K562 (cell line): Measurements from ENCODE around the gene RGS14. TPM values are rescaled to one million over a fixed set of nuclear protein-coding genes. Genes with fewer than 3 reads are reported as not detected.

Experiments used
- CHD1 ChIP-seq: fragments of 200-600 bp; sonication (generic); IDR thresholded peaks from one replicate; pipeline ENCODE4 v1.6.1; 2012; ENCODE audit warnings: mild to moderate bottlenecking, moderate library complexity, low read length, inconsistent platforms
- KHSRP ChIP-seq: fragments of 450-650 bp; IDR thresholded peaks from 2 replicates; pipeline ENCODE4 v1.6.1; 2017
- KLF16 ChIP-seq: IDR thresholded peaks from 2 replicates; pipeline ENCODE4 v1.6.1; 2016; ENCODE audit warnings: antibody characterized with exemption
- MIER1 ChIP-seq: fragments of 450-650 bp; IDR thresholded peaks from 2 replicates; pipeline ENCODE4 v1.6.1; 2016; ENCODE audit warnings: antibody characterized with exemption, mild to moderate bottlenecking, low read depth
- MYNN ChIP-seq, 2 experiments: sonication (generic); formaldehyde crosslinking in 1 of 2; IDR thresholded peaks; 2 replicates each; pipeline versions ENCODE4 v1.5.0 to v1.6.1; 2016 to 2020; ENCODE audit warnings: antibody characterized with exemption in 1 of 2, missing genetic modification reagents in 1 of 2
- PML ChIP-seq: IDR thresholded peaks from 2 replicates; pipeline ENCODE4 v1.6.1; 2012; ENCODE audit warnings: low read length, inconsistent platforms
- PTRF ChIP-seq: fragments of 450-650 bp; IDR thresholded peaks from 2 replicates; pipeline ENCODE4 v1.6.1; 2016; ENCODE audit warnings: mild to moderate bottlenecking, missing genetic modification characterization, missing compliant biosample characterization
- RBM17 ChIP-seq: fragments of 200-400 bp; formaldehyde crosslinking; IDR thresholded peaks from 2 replicates; pipeline ENCODE4 v1.6.1; 2017; ENCODE audit warnings: low read depth, mild to moderate bottlenecking, low read length, borderline replicate concordance
- RBM39 ChIP-seq: fragments of 200-400 bp; formaldehyde crosslinking; optimal IDR thresholded peaks from 2 replicates; pipeline ENCODE3; 2018; ENCODE audit warnings: low read depth, low read length
- RCOR1 ChIP-seq, 2 experiments: IDR thresholded peaks; 2 replicates each; pipeline ENCODE4 v1.6.1; 2012; ENCODE audit warnings: low read depth in 2 of 2, low read length in 2 of 2, borderline replicate concordance in 1 of 2, improper control_type of control experiment in 1 of 2
- SIRT6 ChIP-seq: IDR thresholded peaks from one replicate; pipeline ENCODE4 v1.6.1; 2012; ENCODE audit warnings: low read depth, mild to moderate bottlenecking, control low read depth, inconsistent platforms, low read length, moderate library complexity
- TARDBP ChIP-seq: fragments of 450-650 bp; IDR thresholded peaks from 2 replicates; pipeline ENCODE4 v1.6.1; 2016
- TCF7L2 ChIP-seq: fragments of 150-350 bp; IDR thresholded peaks from 2 replicates; pipeline ENCODE4 v1.6.1; 2016; ENCODE audit warnings: low read depth, mild to moderate bottlenecking, low read length, moderate library complexity
- YY1 ChIP-seq, 3 experiments: IDR thresholded peaks; 2 replicates each; pipeline ENCODE4 v1.6.1; 2011; ENCODE audit warnings: low read length in 2 of 3, mild to moderate bottlenecking in 2 of 3, moderate library complexity in 2 of 3, borderline replicate concordance in 1 of 3, control low read depth in 1 of 3, low read depth in 1 of 3; ENCODE audit not compliant: insufficient read depth in 3 of 3, insufficient replicate concordance in 2 of 3, control insufficient read depth in 1 of 3, insufficient read length in 1 of 3; ENCODE audit errors: extremely low read depth in 1 of 3
- ZC3H4 ChIP-seq: sonication (generic); formaldehyde crosslinking; IDR thresholded peaks from 2 replicates; pipeline ENCODE4 v1.9.0; 2021; ENCODE audit warnings: missing genetic modification reagents, borderline replicate concordance
- ZNF134 ChIP-seq: fragments of 250-450 bp; sonication (Bioruptor Pico); conservative IDR thresholded peaks from 2 replicates; pipeline ENCODE4 v1.4.0; 2020
- ZNF175 ChIP-seq: fragments of 200-800 bp; sonication (Bioruptor generic); IDR thresholded peaks from 2 replicates; pipeline ENCODE4 v1.6.1; 2016; ENCODE audit warnings: low read depth, mild to moderate bottlenecking, missing genetic modification characterization, missing compliant biosample characterization
- ZNF217 ChIP-seq: sonication (generic); formaldehyde crosslinking; IDR thresholded peaks from 2 replicates; pipeline ENCODE4 v1.8.0; 2022; ENCODE audit warnings: mild to moderate bottlenecking, missing genetic modification reagents
- ZNF23 ChIP-seq: fragments of 250-450 bp; sonication (Bioruptor Pico); IDR thresholded peaks from 2 replicates; pipeline ENCODE4 v1.4.0; 2020; ENCODE audit warnings: mild to moderate bottlenecking
- ZNF263 ChIP-seq: sonication (generic); formaldehyde crosslinking; IDR thresholded peaks from 2 replicates; pipeline ENCODE4 v1.8.0; 2022; ENCODE audit warnings: mild to moderate bottlenecking, missing genetic modification reagents, borderline replicate concordance
- ZNF583 ChIP-seq: fragments of 250-450 bp; sonication (Bioruptor Pico); IDR thresholded peaks from 2 replicates; pipeline ENCODE4 v1.4.0; 2020
- ZNF79 ChIP-seq: fragments of 250-450 bp; sonication (Bioruptor Pico); IDR thresholded peaks from 2 replicates; pipeline ENCODE4 v1.4.0; 2020; ENCODE audit warnings: low read depth, mild to moderate bottlenecking, moderate library complexity
- polyA plus RNA-seq, 8 experiments: library from polyadenylated mRNA; depleted of rRNA in 4 of 8; stranded (reverse) in 5 of 8; unstranded in 3 of 8; fragments of >200 nt; fragmentation: Nextera tagmentation in 2 of 8; fragmentation: Illumina TruSeq in 1 of 8; extraction: Ambion mirVana in 2 of 8; extraction: Trizol in 1 of 8; gene quantifications; 2 replicates each; pipeline versions ENCODE4 v1.2.1 to v1.2.3, GENCODE V29; 2011 to 2014; ENCODE audit warnings: inconsistent platforms in 1 of 8, missing spikeins in 1 of 8
- total RNA-seq, 7 experiments: library from RNA; depleted of rRNA in 6 of 7; stranded (reverse); fragments of >200 nt in 6 of 7; fragmentation: Illumina TruSeq in 2 of 7; extraction: Trizol in 2 of 7; gene quantifications; 2 replicates each; pipeline versions ENCODE4 v1.2.1 to v1.2.3, GENCODE V29; 2011 to 2021; ENCODE audit warnings: low replicate concordance in 1 of 7
- TF ChIP-seq, protein P1 (sequence below): IDR thresholded peaks from 2 replicates; pipeline ENCODE4 v1.6.1; 2011; ENCODE audit not compliant: insufficient read length; ENCODE audit errors: extremely low read depth
- TF ChIP-seq, protein P2 (sequence below), 2 experiments: fragments of 450-650 bp; IDR thresholded peaks; 2 replicates each; pipeline ENCODE4 v1.6.1; 2016
- TF ChIP-seq, protein P3 (sequence below): sonication (generic); formaldehyde crosslinking; IDR thresholded peaks from 2 replicates; pipeline ENCODE4 v1.8.0; 2022; ENCODE audit warnings: missing genetic modification reagents, mild to moderate bottlenecking, borderline replicate concordance

The RGS14 gene
- total and polyA plus RNA-seq, 9 of the 15 experiments (the other 6 are each of a cell fraction or from before 2014, with no cell fraction given) = 0.28 to 75.9 (median 34.5) TPM

DNA sequence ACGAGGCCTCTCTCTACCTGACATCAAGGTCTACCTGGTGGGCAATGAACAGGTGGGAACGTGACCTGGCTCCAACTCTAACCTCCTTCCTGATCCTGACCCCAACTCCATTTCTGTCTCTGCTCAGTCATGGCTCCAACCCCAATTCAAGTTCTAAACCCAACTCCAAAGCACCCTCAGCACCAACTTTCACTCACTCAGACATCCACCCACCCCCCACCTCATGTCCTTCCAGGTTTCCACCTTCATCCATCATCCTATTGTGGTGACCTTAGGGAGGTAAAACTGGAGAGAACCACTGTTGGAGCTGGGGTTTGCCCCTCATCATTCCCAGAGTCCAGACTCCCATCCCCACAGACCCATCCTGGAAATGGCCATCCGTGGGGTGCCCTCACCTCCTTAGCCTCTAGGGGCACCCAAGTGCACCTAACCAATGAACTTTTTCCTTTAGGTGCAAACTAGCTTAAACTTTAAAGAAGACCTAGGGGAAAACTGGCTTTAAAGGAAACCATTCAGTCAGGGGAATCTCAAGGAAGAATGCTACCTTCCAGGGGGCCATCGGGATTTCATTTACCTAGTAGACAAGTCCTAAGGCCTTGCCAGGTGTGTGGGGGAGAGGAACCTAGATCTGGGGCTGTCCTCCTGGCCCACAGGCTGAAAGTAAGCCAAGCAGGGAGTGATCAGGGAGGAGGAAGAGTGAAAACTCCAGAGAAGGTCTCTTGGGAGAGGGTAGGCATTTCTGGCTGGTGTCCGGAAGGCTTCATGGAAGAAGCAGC is 11.3 kb downstream of the RGS14 start (continued):
- TF ChIP-seq RCOR1 (IDR thresholded peaks at IDR 0.05; ENCODE audit: borderline replicate concordance in 1 of 2, low read depth in 2 of 2, low read length in 2 of 2) (no peak), ZNF175 (CRISPR knock-in tag) (no peak), ZNF263 (CRISPR knock-in tag) (peak; percentile 57; the same call in 1 of the 2 replicates), ZNF79 (CRISPR knock-in tag) (no peak), PTRF (tag) (no peak), KLF16 (no peak), TARDBP (no peak), PML (0 out of 2 replicates have a peak, but pooled peaks have one; percentile 37), ZNF583 (CRISPR knock-in tag) (no peak), CHD1 (no peak), RBM17 (no peak), MIER1 (no peak), ZNF23 (no peak), YY1 (IDR thresholded peaks at IDR 0.05; ENCODE audit: borderline replicate concordance in 1 of 3, control insufficient read depth in 1 of 3, extremely low read depth in 1 of 3, insufficient read depth in 3 of 3, insufficient read length in 1 of 3, insufficient replicate concordance in 2 of 3, low read depth in 1 of 3, low read length in 2 of 3) (peak in 1 of 3 experiments; percentile 37), ZNF134 (CRISPR knock-in tag) (no peak), TCF7L2 (no peak), ZNF217 (no peak), KHSRP (no peak), SIRT6 (no peak), ZC3H4 (CRISPR knock-in tag) (0 out of 2 replicates have a peak, but pooled peaks have one; percentile 7), RBM39 (no peak), MYNN (IDR thresholded peaks at IDR 0.05) (no peak), MYNN (CRISPR knock-in tag; IDR thresholded peaks at IDR 0.05) (no peak)
- TF ChIP-seq, protein P1, sequence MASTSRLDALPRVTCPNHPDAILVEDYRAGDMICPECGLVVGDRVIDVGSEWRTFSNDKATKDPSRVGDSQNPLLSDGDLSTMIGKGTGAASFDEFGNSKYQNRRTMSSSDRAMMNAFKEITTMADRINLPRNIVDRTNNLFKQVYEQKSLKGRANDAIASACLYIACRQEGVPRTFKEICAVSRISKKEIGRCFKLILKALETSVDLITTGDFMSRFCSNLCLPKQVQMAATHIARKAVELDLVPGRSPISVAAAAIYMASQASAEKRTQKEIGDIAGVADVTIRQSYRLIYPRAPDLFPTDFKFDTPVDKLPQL = no peak
- TF ChIP-seq, protein P2, sequence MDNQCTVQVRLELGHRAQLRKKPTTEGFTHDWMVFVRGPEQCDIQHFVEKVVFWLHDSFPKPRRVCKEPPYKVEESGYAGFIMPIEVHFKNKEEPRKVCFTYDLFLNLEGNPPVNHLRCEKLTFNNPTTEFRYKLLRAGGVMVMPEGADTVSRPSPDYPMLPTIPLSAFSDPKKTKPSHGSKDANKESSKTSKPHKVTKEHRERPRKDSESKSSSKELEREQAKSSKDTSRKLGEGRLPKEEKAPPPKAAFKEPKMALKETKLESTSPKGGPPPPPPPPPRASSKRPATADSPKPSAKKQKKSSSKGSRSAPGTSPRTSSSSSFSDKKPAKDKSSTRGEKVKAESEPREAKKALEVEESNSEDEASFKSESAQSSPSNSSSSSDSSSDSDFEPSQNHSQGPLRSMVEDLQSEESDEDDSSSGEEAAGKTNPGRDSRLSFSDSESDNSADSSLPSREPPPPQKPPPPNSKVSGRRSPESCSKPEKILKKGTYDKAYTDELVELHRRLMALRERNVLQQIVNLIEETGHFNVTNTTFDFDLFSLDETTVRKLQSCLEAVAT (IDR thresholded peaks at IDR 0.05) = no peak
- TF ChIP-seq, protein P3, sequence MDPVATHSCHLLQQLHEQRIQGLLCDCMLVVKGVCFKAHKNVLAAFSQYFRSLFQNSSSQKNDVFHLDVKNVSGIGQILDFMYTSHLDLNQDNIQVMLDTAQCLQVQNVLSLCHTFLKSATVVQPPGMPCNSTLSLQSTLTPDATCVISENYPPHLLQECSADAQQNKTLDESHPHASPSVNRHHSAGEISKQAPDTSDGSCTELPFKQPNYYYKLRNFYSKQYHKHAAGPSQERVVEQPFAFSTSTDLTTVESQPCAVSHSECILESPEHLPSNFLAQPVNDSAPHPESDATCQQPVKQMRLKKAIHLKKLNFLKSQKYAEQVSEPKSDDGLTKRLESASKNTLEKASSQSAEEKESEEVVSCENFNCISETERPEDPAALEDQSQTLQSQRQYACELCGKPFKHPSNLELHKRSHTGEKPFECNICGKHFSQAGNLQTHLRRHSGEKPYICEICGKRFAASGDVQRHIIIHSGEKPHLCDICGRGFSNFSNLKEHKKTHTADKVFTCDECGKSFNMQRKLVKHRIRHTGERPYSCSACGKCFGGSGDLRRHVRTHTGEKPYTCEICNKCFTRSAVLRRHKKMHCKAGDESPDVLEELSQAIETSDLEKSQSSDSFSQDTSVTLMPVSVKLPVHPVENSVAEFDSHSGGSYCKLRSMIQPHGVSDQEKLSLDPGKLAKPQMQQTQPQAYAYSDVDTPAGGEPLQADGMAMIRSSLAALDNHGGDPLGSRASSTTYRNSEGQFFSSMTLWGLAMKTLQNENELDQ (CRISPR knock-in tag) = no peak
